ENCODE measurements around the gene CST6. TPM values are rescaled to one million over a fixed set of nuclear protein-coding genes. Genes with fewer than 3 reads are reported as not detected.

CST6 gene
- total and polyA plus RNA-seq, 2 of the 4 experiments (the other 2 are of a cell fraction) = 0.54 to 3.0 TPM

DNA sequence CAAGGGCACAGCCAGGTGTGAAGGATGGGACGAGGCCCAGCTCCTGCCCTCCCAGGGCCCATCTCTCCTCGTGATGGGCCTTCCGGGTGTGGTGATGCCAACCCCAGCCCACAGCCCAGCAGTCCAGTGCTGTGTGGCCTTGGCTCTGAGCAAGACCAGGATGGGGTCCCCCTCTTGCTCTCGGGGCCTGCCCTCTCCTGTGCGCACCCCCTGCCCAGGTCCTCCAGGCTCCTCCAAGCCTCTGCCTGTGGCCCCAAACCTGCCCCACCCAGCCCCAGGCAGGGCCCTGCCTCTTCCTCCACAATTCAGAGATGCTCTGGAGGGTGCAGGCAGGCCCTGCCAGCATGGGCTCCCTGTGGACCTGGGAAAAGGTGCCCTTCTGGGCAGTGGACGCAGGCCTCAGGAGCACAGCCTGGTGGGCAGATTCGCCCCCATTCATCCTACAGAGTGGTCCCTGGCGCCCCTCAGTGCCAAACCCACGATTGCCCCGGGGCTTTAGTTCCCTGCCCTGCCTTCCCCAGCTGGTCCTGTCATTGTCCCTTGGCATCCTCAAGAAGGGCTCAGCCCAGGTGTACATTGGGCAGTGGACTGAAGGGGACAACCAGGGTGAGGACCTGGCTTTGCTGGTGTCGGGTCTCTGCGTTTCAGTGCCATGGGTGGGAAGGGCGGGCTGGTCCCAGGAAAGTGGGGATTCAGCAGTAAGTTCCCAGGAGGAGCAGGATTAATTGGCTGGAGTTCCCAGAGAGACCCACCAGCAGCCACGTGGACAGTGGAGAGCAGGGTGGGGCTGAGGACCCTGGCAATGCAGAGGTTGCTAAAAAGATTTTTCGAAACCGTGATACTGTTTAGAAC lies 29.6 kb upstream of the CST6 start:
- H3K14ac ChIP-seq (replicated peaks; ENCODE audit: low read depth, low read length) = no peak overlapping the region
- CTCF ChIA-PET = interaction anchor here (0.5 kb wide), 1 partner anchor 97 kb away, joined by 3 read pairs; no protein-coding TSS in a partner anchor
- H2AK9ac ChIP-seq (replicated peaks; ENCODE audit: low read depth, low read length, poor library complexity) = no peak overlapping the region
- no peak overlapping the region for H4K91ac ChIP-seq (ENCODE audit: insufficient read depth, low read depth, low read length)
- no peak overlapping the region for H2BK20ac ChIP-seq (ENCODE audit: low read depth, low read length)
- ATAC-seq (ENCODE audit: low read depth) = no peak
- no peak overlapping the region for H3K18ac ChIP-seq (ENCODE audit: low read depth, low read length)
- no peak overlapping the region for H3K27ac ChIP-seq (ENCODE audit: insufficient read depth, low read length)
- no peaks in the 10 kb centered on the region for H3K4me1 ChIP-seq (ENCODE audit: control insufficient read depth, insufficient read depth, low read length)
- no peaks in the 10 kb centered on the region for H3K79me1 ChIP-seq (ENCODE audit: low read depth in 1 of 2, low read length in 2 of 2)
- H2AK5ac ChIP-seq (ENCODE audit: low read depth, low read length) = no peak overlapping the region; the same call in 1 of the 2 replicates
- H3K56ac ChIP-seq (ENCODE audit: extremely low read depth, insufficient read depth, low read length) = no peak overlapping the region
- POLR2A ChIA-PET (ENCODE audit: unreplicated experiment) = no interaction called here
- BruUV-seq (replicated peaks) = no TSS peak
- intact Hi-C loops (cut with micrococcal nuclease) (no loop called here), in situ Hi-C loops (cut with MboI; ENCODE audit: low sequenced_read_pairs) (loop anchor here (10.0 kb wide), 1 partner anchor 267 kb away; the partner anchor contains the start of gene KAT5), dilution Hi-C loops (cut with HindIII; ENCODE audit: low sequenced_read_pairs, unreplicated experiment) (no loop called here)
- 72% methylated on average over 6 of the region's 16 CpGs; no CpG with 5 or more reads in 1 of the 2 experiments for WGBS, 2 experiments (ENCODE audit: extremely low coverage in 2 of 2, insufficient read length in 1 of 2)
- no peak for DNase-seq
- H3K4ac ChIP-seq (ENCODE audit: low read depth, low read length) = no peak overlapping the region
- peaks cover 29% of the 10 kb centered on the region for H3K36me3 ChIP-seq (ENCODE audit: control insufficient read depth, insufficient read depth, low read length)
- H4K8ac ChIP-seq (ENCODE audit: low read depth in 2 of 2, low read length in 2 of 2) = no peak overlapping the region
- no peak overlapping the region for H2AFZ ChIP-seq (replicated peaks; ENCODE audit: low read length, poor library complexity)
- TF ChIP-seq RFX5 (IDR thresholded peaks at IDR 0.05; ENCODE audit: low read depth, low read length) (no peak), BHLHE40 (IDR thresholded peaks at IDR 0.05; ENCODE audit: low read depth, low read length) (no peak), RAD21 (IDR thresholded peaks at IDR 0.05; ENCODE audit: low read length) (no peak), FOS (IDR thresholded peaks at IDR 0.05; ENCODE audit: low read depth, low read length) (no peak), MAZ (IDR thresholded peaks at IDR 0.05; ENCODE audit: borderline replicate concordance, low read depth, low read length) (no peak), SMC3 (IDR thresholded peaks at IDR 0.05; ENCODE audit: low read depth, low read length) (no peak), MXI1 (IDR thresholded peaks at IDR 0.05; ENCODE audit: borderline replicate concordance, low read depth, low read length) (no peak), CEBPB (IDR thresholded peaks at IDR 0.05; ENCODE audit: low read depth, low read length) (no peak), POLR2A (IDR thresholded peaks at IDR 0.05; ENCODE audit: low read depth, low read length) (no peak)
- TF ChIP-seq, protein P1, sequence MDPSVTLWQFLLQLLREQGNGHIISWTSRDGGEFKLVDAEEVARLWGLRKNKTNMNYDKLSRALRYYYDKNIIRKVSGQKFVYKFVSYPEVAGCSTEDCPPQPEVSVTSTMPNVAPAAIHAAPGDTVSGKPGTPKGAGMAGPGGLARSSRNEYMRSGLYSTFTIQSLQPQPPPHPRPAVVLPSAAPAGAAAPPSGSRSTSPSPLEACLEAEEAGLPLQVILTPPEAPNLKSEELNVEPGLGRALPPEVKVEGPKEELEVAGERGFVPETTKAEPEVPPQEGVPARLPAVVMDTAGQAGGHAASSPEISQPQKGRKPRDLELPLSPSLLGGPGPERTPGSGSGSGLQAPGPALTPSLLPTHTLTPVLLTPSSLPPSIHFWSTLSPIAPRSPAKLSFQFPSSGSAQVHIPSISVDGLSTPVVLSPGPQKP (IDR thresholded peaks at IDR 0.05; ENCODE audit: borderline replicate concordance, low read depth, low read length) = no peak
- TF ChIP-seq, protein P2, sequence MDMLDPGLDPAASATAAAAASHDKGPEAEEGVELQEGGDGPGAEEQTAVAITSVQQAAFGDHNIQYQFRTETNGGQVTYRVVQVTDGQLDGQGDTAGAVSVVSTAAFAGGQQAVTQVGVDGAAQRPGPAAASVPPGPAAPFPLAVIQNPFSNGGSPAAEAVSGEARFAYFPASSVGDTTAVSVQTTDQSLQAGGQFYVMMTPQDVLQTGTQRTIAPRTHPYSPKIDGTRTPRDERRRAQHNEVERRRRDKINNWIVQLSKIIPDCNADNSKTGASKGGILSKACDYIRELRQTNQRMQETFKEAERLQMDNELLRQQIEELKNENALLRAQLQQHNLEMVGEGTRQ (IDR thresholded peaks at IDR 0.05; ENCODE audit: low read depth, low read length) = no peak
- H3K4me2 ChIP-seq (ENCODE audit: low read depth, low read length) = no peak overlapping the region
- no peak overlapping the region for H3K4me3 ChIP-seq (ENCODE audit: insufficient read depth, low read depth, low read length)
- no peak overlapping the region for H3K9ac ChIP-seq (ENCODE audit: low read depth, low read length)
- H2BK120ac ChIP-seq (ENCODE audit: low read depth, low read length) = no peak overlapping the region
- H3K23ac ChIP-seq (ENCODE audit: low read depth, low read length) = no peak overlapping the region
- no peaks in the 10 kb centered on the region for H4K20me1 ChIP-seq (ENCODE audit: insufficient read depth, low read length)
- no peak overlapping the region for H2BK5ac ChIP-seq (ENCODE audit: low read depth, low read length, poor library complexity, severe bottlenecking)
- H3K9me1 ChIP-seq (ENCODE audit: insufficient read depth, low read length) = no peaks in the 10 kb centered on the region
- no peak overlapping the region; the same call in 1 of the 2 replicates for H4K5ac ChIP-seq (ENCODE audit: low read depth, low read length)
- H3K9me3 ChIP-seq (ENCODE audit: control insufficient read depth, insufficient read depth, low read length) = no peaks in the 10 kb centered on the region
- no peak overlapping the region for H2BK15ac ChIP-seq (ENCODE audit: low read depth, low read length)
- H3K27me3 ChIP-seq (ENCODE audit: control insufficient read depth, insufficient read depth, low read length) = no peaks in the 10 kb centered on the region

All from IMR-90 (cell line).